NCI-H1105 (cell line): ENCODE data around the gene IL1RN.
"Not testable (repeated sequence)": the region's sequence is repeated elsewhere in the genome, so short reads cannot be mapped to it uniquely, and the experiment has no call there.

Experiments
- DNase-seq: peaks from one replicate; lab custom pipeline; 2025; lab: John Stamatoyannopoulos, UW

Gene IL1RN

GRCh38 chr2:113126845-113127645, at the start of gene IL1RN:
Gene IL1RN (plus strand): TSS chr2:113127598. CDS start chr2:113127625, 27 bp downstream.
- no peak for DNase-seq

GRCh38 chr2:113077921-113078320, 49.5 kb upstream of the IL1RN start:
- no peak for DNase-seq

- DNase-seq, result no peak
Measured at GRCh38 chr2:113078350-113078839, 49.0 kb upstream of the IL1RN start.

- DNase-seq, result no peak
Measured at GRCh38 chr2:113079131-113079530, 48.3 kb upstream of the IL1RN start.

- DNase-seq, result no peak
Measured at GRCh38 chr2:113080134-113080533, 47.3 kb upstream of the IL1RN start.

- no peak for DNase-seq
Measured at GRCh38 chr2:113081488-113082210, 45.7 kb upstream of the IL1RN start.

GRCh38 chr2:113083296-113083695, 44.1 kb upstream of the IL1RN start:
- DNase-seq, result no peak

GRCh38 chr2:113084249-113085000, 43.0 kb upstream of the IL1RN start:
- DNase-seq, result no peak

- no peak for DNase-seq
Measured at GRCh38 chr2:113085542-113085941, 41.9 kb upstream of the IL1RN start.

- no peak for DNase-seq
Measured at GRCh38 chr2:113088213-113088992, 39.0 kb upstream of the IL1RN start.

- no peak for DNase-seq
Measured at GRCh38 chr2:113089916-113090315, 37.5 kb upstream of the IL1RN start.

- no peak for DNase-seq
Measured at GRCh38 chr2:113091231-113091896, 36.0 kb upstream of the IL1RN start.

GRCh38 chr2:113092864-113093612, 34.4 kb upstream of the IL1RN start:
- no peak for DNase-seq

- no peak for DNase-seq
Measured at GRCh38 chr2:113093613-113093977, 33.8 kb upstream of the IL1RN start.

- DNase-seq, result not testable (repeated sequence)
Measured at GRCh38 chr2:113096306-113096705, 31.1 kb upstream of the IL1RN start.

- DNase-seq, result not testable (repeated sequence)
Measured at GRCh38 chr2:113096842-113097618, 30.4 kb upstream of the IL1RN start.

- DNase-seq, result no peak
Measured at GRCh38 chr2:113098041-113098440, 29.4 kb upstream of the IL1RN start.

GRCh38 chr2:113098532-113098931, 28.9 kb upstream of the IL1RN start:
- no peak for DNase-seq

GRCh38 chr2:113102133-113102532, 25.3 kb upstream of the IL1RN start:
- DNase-seq, result no peak

- DNase-seq, result no peak
Measured at GRCh38 chr2:113103277-113103676, 24.1 kb upstream of the IL1RN start.
